Gastrocnemius medialis (tissue), 4 donors: Measurements from ENCODE around the gene CUL1.

Experiments
- POLR2A ChIP-seq, 2 donors: fragments of 450-650 bp; IDR thresholded peaks; one replicate each; pipeline ENCODE4 v1.6.1; 2017; ENCODE audit warnings: antibody characterized with exemption in 2 of 2, mild to moderate bottlenecking in 2 of 2, moderate library complexity in 2 of 2
- TF ChIP-seq, protein P1 (sequence below), 5 experiments: fragments of 450-650 bp in 3 of 5; fragments of 200-600 bp in 2 of 5; sonication (generic) in 2 of 5; IDR thresholded peaks in 4 of 5; conservative IDR thresholded peaks in 1 of 5; 1 replicate in 4 of 5; 2 replicates in 1 of 5; pipeline ENCODE4 v1.5.1; 2016 to 2019; ENCODE audit warnings: antibody characterized with exemption in 5 of 5, mild to moderate bottlenecking in 3 of 5, moderate library complexity in 3 of 5

DNA sequence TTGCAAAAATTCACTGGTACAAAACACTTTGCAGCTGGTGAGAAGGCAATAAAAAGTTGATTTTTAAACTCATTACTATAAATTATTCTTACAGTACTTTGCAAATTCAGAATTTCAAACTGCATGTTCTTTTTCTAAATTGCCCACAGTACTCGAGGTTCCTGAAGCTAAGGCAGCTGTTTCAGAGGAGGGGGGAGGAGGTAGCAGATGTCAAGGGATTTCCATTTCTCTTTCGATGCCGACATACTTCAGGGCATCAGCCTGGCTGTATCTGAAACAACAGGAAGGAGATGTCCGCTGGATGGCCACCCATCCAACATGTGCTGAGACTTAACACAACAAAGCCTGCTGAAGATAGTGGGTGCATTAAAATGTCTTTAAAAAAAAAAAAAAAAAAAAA lies 108.7 kb downstream of the CUL1 start:
- TF ChIP-seq, protein P1, sequence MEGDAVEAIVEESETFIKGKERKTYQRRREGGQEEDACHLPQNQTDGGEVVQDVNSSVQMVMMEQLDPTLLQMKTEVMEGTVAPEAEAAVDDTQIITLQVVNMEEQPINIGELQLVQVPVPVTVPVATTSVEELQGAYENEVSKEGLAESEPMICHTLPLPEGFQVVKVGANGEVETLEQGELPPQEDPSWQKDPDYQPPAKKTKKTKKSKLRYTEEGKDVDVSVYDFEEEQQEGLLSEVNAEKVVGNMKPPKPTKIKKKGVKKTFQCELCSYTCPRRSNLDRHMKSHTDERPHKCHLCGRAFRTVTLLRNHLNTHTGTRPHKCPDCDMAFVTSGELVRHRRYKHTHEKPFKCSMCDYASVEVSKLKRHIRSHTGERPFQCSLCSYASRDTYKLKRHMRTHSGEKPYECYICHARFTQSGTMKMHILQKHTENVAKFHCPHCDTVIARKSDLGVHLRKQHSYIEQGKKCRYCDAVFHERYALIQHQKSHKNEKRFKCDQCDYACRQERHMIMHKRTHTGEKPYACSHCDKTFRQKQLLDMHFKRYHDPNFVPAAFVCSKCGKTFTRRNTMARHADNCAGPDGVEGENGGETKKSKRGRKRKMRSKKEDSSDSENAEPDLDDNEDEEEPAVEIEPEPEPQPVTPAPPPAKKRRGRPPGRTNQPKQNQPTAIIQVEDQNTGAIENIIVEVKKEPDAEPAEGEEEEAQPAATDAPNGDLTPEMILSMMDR (IDR thresholded peaks at IDR 0.05 in 4 of 5, conservative IDR thresholded peaks at IDR 0.05 in 1 of 5) = no peak
- no peak for TF ChIP-seq POLR2A (IDR thresholded peaks at IDR 0.05)
